Astrocyte (in vitro differentiated cells and primary cell): ENCODE measurements around the gene HOPX. TPM values are rescaled to one million over a fixed set of nuclear protein-coding genes. Genes with fewer than 3 reads are reported as not detected.
A peak's percentile ranks its signal among the peaks of the same experiment; 100 is the strongest.

Experiments
- DNase-seq: peaks from one replicate; pipeline ENCODE4 v3.0.0-alpha.2; 2010; ENCODE audit warnings: low read depth
- FAIRE-seq: peaks from 2 replicates; lab custom pipeline; 2011; peaks lifted over from hg19 to GRCh38; lab: Jason Lieb, UNC
- H2AFZ ChIP-seq: 2 replicates; pipeline ENCODE4 v1.6.0; 2012; ENCODE audit warnings: low read depth, low read length, inconsistent platforms
- H3K27ac ChIP-seq: 2 replicates; pipeline ENCODE4 v1.5.1; 2011; ENCODE audit warnings: low read depth, low read length, inconsistent platforms
- H3K27me3 ChIP-seq: 2 replicates; pipeline ENCODE4 v1.6.0; 2011; ENCODE audit warnings: low read length, inconsistent platforms; ENCODE audit not compliant: insufficient read depth
- H3K36me3 ChIP-seq: 2 replicates; pipeline ENCODE4 v1.5.1; 2011; ENCODE audit warnings: low read length, inconsistent platforms; ENCODE audit not compliant: insufficient read depth
- H3K4me1 ChIP-seq: 2 replicates; pipeline ENCODE4 v1.5.1; 2011; ENCODE audit warnings: low read length, inconsistent platforms; ENCODE audit not compliant: insufficient read depth
- H3K4me2 ChIP-seq: 2 replicates; pipeline ENCODE4 v1.6.0; 2012; ENCODE audit warnings: low read length, inconsistent platforms
- H3K4me3 ChIP-seq: 2 replicates; pipeline ENCODE4 v1.5.1; 2011; ENCODE audit warnings: low read depth, mild to moderate bottlenecking, low read length, inconsistent platforms; ENCODE audit not compliant: insufficient read depth
- H3K79me2 ChIP-seq: 2 replicates; pipeline ENCODE4 v1.6.0; 2012; ENCODE audit warnings: mild to moderate bottlenecking, low read length, inconsistent platforms; ENCODE audit not compliant: insufficient read depth
- H3K9ac ChIP-seq: 2 replicates; pipeline ENCODE4 v1.6.0; 2012; ENCODE audit warnings: mild to moderate bottlenecking, low read length, inconsistent platforms
- H3K9me3 ChIP-seq: 2 replicates; pipeline ENCODE4 v1.5.1; 2012; ENCODE audit warnings: low read depth, mild to moderate bottlenecking, low read length, inconsistent platforms; ENCODE audit not compliant: insufficient read depth
- H4K20me1 ChIP-seq: 2 replicates; pipeline ENCODE4 v1.6.0; 2012; ENCODE audit warnings: low read length, inconsistent platforms; ENCODE audit not compliant: insufficient read depth
- H3K27ac Mint-ChIP-seq: one replicate; pipeline ENCODE4 v1.8.0; 2021; ENCODE audit warnings: mild to moderate bottlenecking, mixed read lengths; ENCODE audit not compliant: unreplicated experiment
- H3K27me3 Mint-ChIP-seq: one replicate; pipeline ENCODE4 v1.8.0; 2021; ENCODE audit warnings: low read depth, mixed read lengths; ENCODE audit not compliant: unreplicated experiment
- H3K36me3 Mint-ChIP-seq: one replicate; pipeline ENCODE4 v1.8.0; 2021; ENCODE audit warnings: low read depth, mixed read lengths; ENCODE audit not compliant: unreplicated experiment
- H3K4me1 Mint-ChIP-seq: one replicate; pipeline ENCODE4 v1.8.0; 2021; ENCODE audit warnings: low read depth, mixed read lengths; ENCODE audit not compliant: unreplicated experiment
- H3K4me3 Mint-ChIP-seq: one replicate; pipeline ENCODE4 v1.8.0; 2021; ENCODE audit warnings: mild to moderate bottlenecking, moderate library complexity, mixed read lengths; ENCODE audit not compliant: unreplicated experiment
- H3K9me3 Mint-ChIP-seq: one replicate; pipeline ENCODE4 v1.8.0; 2021; ENCODE audit warnings: mild to moderate bottlenecking, mixed read lengths; ENCODE audit not compliant: unreplicated experiment
- CTCF ChIP-seq: IDR thresholded peaks from 2 replicates; pipeline ENCODE4 v1.5.1; 2011; ENCODE audit warnings: low read depth, mild to moderate bottlenecking, inconsistent platforms, low read length, moderate library complexity; ENCODE audit not compliant: insufficient read depth
- EZH2 ChIP-seq: IDR thresholded peaks from 2 replicates; pipeline ENCODE4 v1.6.1; 2012; ENCODE audit warnings: mild to moderate bottlenecking, low read length, inconsistent platforms; ENCODE audit not compliant: insufficient read depth
- total RNA-seq: library from RNA; stranded (reverse); gene quantifications from 2 replicates; pipeline ENCODE4 v1.2.1, GENCODE V29; 2021

The HOPX gene
- total RNA-seq, 1 donor from 2014 or later, result 1.7 TPM

GRCh38 chr4:56618734-56619133 is 62.4 kb downstream of the HOPX start:
- Histone ChIP-seq H3K9ac (no peak overlapping the region), H3K9me3 (no peaks in the 10 kb centered on the region), H4K20me1 (no peaks in the 10 kb centered on the region), H3K4me3 (no peak overlapping the region), H3K4me1 (no peaks in the 10 kb centered on the region), H3K4me2 (no peak overlapping the region), H3K79me2 (no peaks in the 10 kb centered on the region), H2AFZ (no peak overlapping the region), H3K27ac (no peak overlapping the region), H3K27me3 (no peaks in the 10 kb centered on the region), H3K36me3 (no peaks in the 10 kb centered on the region)
- H3K4me3 Mint-ChIP-seq, result no peak overlapping the region
- TF ChIP-seq EZH2, result no peak
- no peak for TF ChIP-seq CTCF
- no peak overlapping the region for H3K27ac Mint-ChIP-seq
- H3K27me3 Mint-ChIP-seq, result peaks cover 2% of the 10 kb centered on the region
- peaks cover 14% of the 10 kb centered on the region for H3K4me1 Mint-ChIP-seq
- H3K36me3 Mint-ChIP-seq, result no peaks in the 10 kb centered on the region
- DNase-seq (no peak), FAIRE-seq (no peak)
- H3K9me3 Mint-ChIP-seq, result peaks cover 7% of the 10 kb centered on the region

GRCh38 chr4:56613101-56613862 is 67.8 kb downstream of the HOPX start:
- Histone ChIP-seq H3K27ac (peak overlapping the region; percentile 25), H3K4me3 (no peak overlapping the region), H2AFZ (peak overlapping the region; percentile 11), H3K36me3 (no peaks in the 10 kb centered on the region), H3K4me2 (no peak overlapping the region), H3K9me3 (no peaks in the 10 kb centered on the region), H3K79me2 (no peaks in the 10 kb centered on the region), H3K9ac (no peak overlapping the region), H3K4me1 (peaks cover 9% of the 10 kb centered on the region), H4K20me1 (no peaks in the 10 kb centered on the region), H3K27me3 (no peaks in the 10 kb centered on the region)
- FAIRE-seq (peak; percentile 26), DNase-seq (peak; percentile 84)
- TF ChIP-seq CTCF (no peak), EZH2 (no peak)
- no peak overlapping the region for H3K4me3 Mint-ChIP-seq
- peaks cover 5% of the 10 kb centered on the region for H3K9me3 Mint-ChIP-seq
- H3K27me3 Mint-ChIP-seq, result peaks cover 2% of the 10 kb centered on the region
- peaks cover 19% of the 10 kb centered on the region for H3K4me1 Mint-ChIP-seq
- H3K27ac Mint-ChIP-seq, result peak overlapping the region; percentile 63
- H3K36me3 Mint-ChIP-seq, result no peaks in the 10 kb centered on the region

GRCh38 chr4:56612282-56612681 is 68.8 kb downstream of the HOPX start:
- no peak overlapping the region for H3K9ac ChIP-seq
- Mint-ChIP-seq H3K9me3 (peaks cover 3% of the 10 kb centered on the region), H3K4me1 (peaks cover 19% of the 10 kb centered on the region), H3K4me3 (no peak overlapping the region), H3K27ac (no peak overlapping the region), H3K27me3 (peaks cover 3% of the 10 kb centered on the region), H3K36me3 (no peaks in the 10 kb centered on the region)
- no peaks in the 10 kb centered on the region for H3K9me3 ChIP-seq
- H3K36me3 ChIP-seq, result no peaks in the 10 kb centered on the region
- TF ChIP-seq CTCF (no peak), EZH2 (no peak)
- no peaks in the 10 kb centered on the region for H3K27me3 ChIP-seq
- FAIRE-seq, result no peak
- DNase-seq, result no peak
- H3K4me2 ChIP-seq, result no peak overlapping the region
- H2AFZ ChIP-seq, result no peak overlapping the region
- peaks cover 9% of the 10 kb centered on the region for H3K4me1 ChIP-seq
- H3K27ac ChIP-seq, result no peak overlapping the region
- H3K79me2 ChIP-seq, result no peaks in the 10 kb centered on the region
- H4K20me1 ChIP-seq, result no peaks in the 10 kb centered on the region
- H3K4me3 ChIP-seq, result no peak overlapping the region
